Placental pericyte (primary cell): ENCODE data around the gene ERBB2. TPM values are rescaled to one million over a fixed set of nuclear protein-coding genes. Genes with fewer than 3 reads are reported as not detected.

Source experiments
- small RNA-seq: library from RNA; depleted of rRNA; stranded (forward); fragments of <200 nt; gene quantifications from one replicate; pipeline ENCODE3, GENCODE V24; 2012; ENCODE audit warnings: low replicate concordance
- total RNA-seq: library from RNA; depleted of rRNA; stranded (reverse); fragments of >200 nt; gene quantifications from 2 replicates; pipeline ENCODE4 v1.2.3, GENCODE V29; 2012

ERBB2 gene
- 25.5 and 34.6 TPM in 2 replicates for total RNA-seq

GRCh38 chr17:39699818-39700147, at the start of gene ERBB2:
ERBB2 (plus strand) TSS chr17:39700064; CDS start chr17:39700239, 175 bp downstream.

DNA sequence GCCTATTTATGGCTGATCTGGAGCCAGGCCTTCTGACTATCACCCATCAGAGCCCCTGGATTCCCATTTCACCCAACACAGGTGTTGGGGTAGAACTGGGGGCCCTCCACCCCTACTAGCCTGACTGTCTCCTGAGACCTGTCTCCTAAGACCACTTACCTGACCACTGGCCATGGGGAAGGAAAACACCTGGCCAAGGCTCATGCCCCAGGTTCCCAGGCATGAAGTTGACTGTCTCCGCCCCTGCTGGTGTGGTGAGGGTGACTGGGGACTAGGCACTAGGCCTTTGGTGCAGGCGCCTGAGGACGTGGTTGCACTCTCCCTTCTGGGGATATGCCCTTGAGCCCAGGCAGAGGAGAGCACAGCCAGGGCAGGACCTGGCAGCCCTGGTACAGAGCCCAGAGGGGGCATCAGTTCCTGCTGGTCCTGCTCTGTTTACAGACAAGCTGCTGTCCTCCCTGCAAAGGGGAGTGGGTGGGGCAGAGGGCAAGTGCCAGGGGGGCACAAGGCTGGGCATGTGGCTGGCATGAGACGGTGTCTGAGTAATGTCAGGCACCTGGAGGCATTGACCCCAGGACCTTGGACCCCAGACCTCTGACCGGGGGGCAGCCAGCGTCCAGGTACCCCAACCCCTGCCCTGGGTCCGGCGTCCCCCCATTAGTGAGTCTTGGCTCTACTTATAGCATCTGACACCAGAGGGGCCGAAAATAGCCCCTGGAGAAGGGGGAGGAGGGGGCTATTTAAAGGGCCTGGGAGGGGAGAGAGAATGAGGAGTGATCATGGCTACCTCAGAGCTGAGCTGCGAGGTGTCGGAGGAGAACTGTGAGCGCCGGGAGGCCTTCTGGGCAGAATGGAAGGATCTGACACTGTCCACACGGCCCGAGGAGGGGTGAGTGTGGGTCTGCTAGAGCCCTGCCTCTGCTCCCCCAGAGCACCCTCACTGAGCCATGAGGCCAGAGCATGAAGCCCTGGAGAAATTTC, 35.0 kb upstream of the ERBB2 start, which contains the start of gene TCAP:
Gene TCAP (plus strand): TSS at position 769 of the 981 bp plus-strand sequence. CDS start 11 bp downstream, at position 780.

GRCh38 chr17:39667945-39668924, 31.6 kb upstream of the ERBB2 start, which contains the start of gene PNMT:
PNMT (plus strand) TSS chr17:39668453; CDS start chr17:39668476, 23 bp downstream.

GRCh38 chr17:39687546-39688474, 12.1 kb upstream of the ERBB2 start, which contains the start of gene PGAP3:
PGAP3 (minus strand) TSS chr17:39688057; CDS start chr17:39688014, 43 bp downstream.

GRCh38 chr17:39730095-39730921, 30.4 kb downstream of the ERBB2 start, which contains the start of gene MIEN1:
MIEN1 (minus strand) TSS chr17:39730532; CDS start chr17:39730495, 37 bp downstream.

DNA sequence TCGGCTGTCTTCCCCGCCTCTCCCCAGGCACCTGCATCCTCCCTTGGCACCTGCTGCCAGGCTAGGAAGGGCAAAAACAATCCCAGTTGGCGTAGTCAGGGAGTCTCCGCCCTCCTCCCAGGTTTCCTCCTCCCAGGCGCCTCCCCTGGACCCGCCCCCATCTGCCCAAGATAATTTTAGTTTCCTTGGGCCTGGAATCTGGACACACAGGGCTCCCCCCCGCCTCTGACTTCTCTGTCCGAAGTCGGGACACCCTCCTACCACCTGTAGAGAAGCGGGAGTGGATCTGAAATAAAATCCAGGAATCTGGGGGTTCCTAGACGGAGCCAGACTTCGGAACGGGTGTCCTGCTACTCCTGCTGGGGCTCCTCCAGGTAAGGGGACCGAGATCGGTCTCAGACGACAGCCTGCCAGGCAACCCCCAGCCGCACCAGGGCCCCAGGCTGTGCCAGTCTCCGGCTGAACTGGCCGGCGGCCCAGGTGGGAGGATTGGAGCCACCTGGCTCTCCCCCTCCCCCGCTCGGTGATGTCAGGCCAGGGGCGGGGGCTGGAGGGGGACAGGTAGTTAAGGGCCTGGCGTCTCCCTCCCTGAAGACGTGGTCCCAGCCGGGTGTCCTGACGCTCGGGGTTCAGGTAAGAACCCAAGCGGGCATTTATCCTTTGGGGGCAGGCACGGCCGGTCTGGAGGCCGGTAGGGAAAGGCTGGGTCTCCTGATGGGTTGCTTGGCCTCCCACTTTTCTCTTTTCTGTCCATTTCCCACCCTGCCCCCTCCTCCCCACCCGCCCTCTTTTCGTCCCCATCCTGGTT, 38.1 kb downstream of the ERBB2 start, which contains the start of gene GRB7:
Gene GRB7 (plus strand): TSS at position 179 of the 808 bp plus-strand sequence. CDS start 4,364 bp downstream, outside the sequence.

Small RNA genes within 50 kb of the gene (small RNA-seq; reads per million reads assigned to genes)
- gene MIR4728: not detected

Other genes with a start within 250 kb of the ERBB2 start
- 17.3 and 33.5 TPM in 2 replicates for gene MED1, start 248.8 kb upstream of the ERBB2 start, total RNA-seq
- 41.4 and 50.8 TPM in 2 replicates for gene CDK12, start 238.6 kb upstream of the ERBB2 start, total RNA-seq
- not detected in 2 replicates for gene NEUROD2, start 92.1 kb upstream of the ERBB2 start, total RNA-seq
- not detected in 2 replicates for gene PPP1R1B, start 73.1 kb upstream of the ERBB2 start, total RNA-seq
- 32.2 and 44.2 TPM in 2 replicates for gene STARD3, start 62.9 kb upstream of the ERBB2 start, total RNA-seq
- 0.44 TPM in 1 of 2 replicates, not detected in the other for gene TCAP, start 34.7 kb upstream of the ERBB2 start, total RNA-seq
- not detected in 2 replicates for gene PNMT, start 31.6 kb upstream of the ERBB2 start, total RNA-seq
- 5.7 and 10.5 TPM in 2 replicates for gene PGAP3, start 12.0 kb upstream of the ERBB2 start, total RNA-seq
- gene MIEN1, start 30.5 kb downstream of the ERBB2 start, total RNA-seq: 19.5 and 28.7 TPM in 2 replicates
- 0.57 TPM in 1 of 2 replicates, not detected in the other for gene GRB7, start 37.9 kb downstream of the ERBB2 start, total RNA-seq
- gene IKZF3, start 164.2 kb downstream of the ERBB2 start, total RNA-seq: not detected in 2 replicates
- gene ZPBP2, start 168.1 kb downstream of the ERBB2 start, total RNA-seq: not detected in 2 replicates
- 3.0 and 4.2 TPM in 2 replicates for gene GSDMB, start 218.6 kb downstream of the ERBB2 start, total RNA-seq
- gene ORMDL3, start 227.5 kb downstream of the ERBB2 start, total RNA-seq: 38.5 and 47.5 TPM in 2 replicates
- not detected in 2 replicates for gene LRRC3C, start 227.7 kb downstream of the ERBB2 start, total RNA-seq